ENCODE results near the gene TMEM176B. TPM values are rescaled to one million over a fixed set of nuclear protein-coding genes. Genes with fewer than 3 reads are reported as not detected.

Gene TMEM176B
- total RNA-seq, 1 experiment from 2014 or later: not detected

- Histone ChIP-seq H3F3A (ENCODE audit: low read length, unreplicated experiment) (no peaks in the 10 kb centered on the region), H2AFZ (ENCODE audit: low read length) (no peak overlapping the region), H3K27ac (ENCODE audit: low read length) (no peak overlapping the region), H3K4me2 (ENCODE audit: low read length) (no peak overlapping the region), H3K9me2 (replicated peaks; ENCODE audit: low read length) (no peaks in the 10 kb centered on the region), H3K9me3 (ENCODE audit: low read length) (no peaks in the 10 kb centered on the region), H3K4me3 (ENCODE audit: low read length) (no peak overlapping the region), H3K9ac (ENCODE audit: low read length) (no peak overlapping the region), H3K27me3 (ENCODE audit: low read length) (peaks cover 4% of the 10 kb centered on the region; the same call in 1 of the 2 replicates), H3K79me2 (ENCODE audit: low read length) (no peaks in the 10 kb centered on the region), H3K36me3 (ENCODE audit: low read depth, low read length) (no peaks in the 10 kb centered on the region), H4K20me1 (ENCODE audit: low read length) (no peaks in the 10 kb centered on the region), H3K4me1 (ENCODE audit: insufficient read depth, low read length) (no peaks in the 10 kb centered on the region)
- ATAC-seq (no peak), DNase-seq (no peak)
- ChIA-PET POLR2A (ENCODE audit: unreplicated experiment) (no interaction called here), CTCF (interaction anchor here (1.1 kb wide), 1 partner anchor 307 kb away, joined by 4 read pairs; no protein-coding TSS in a partner anchor)
- intact Hi-C loops (cut with micrococcal nuclease): loop anchor here (2.0 kb wide), 1 partner anchor 307 kb away; no protein-coding TSS in a partner anchor
- BruUV-seq (replicated peaks): no TSS peak
- no peak for TF ChIP-seq CTCF (conservative IDR thresholded peaks at IDR 0.05; ENCODE audit: low read depth, low read length)
- TF ChIP-seq EZH2 (IDR thresholded peaks at IDR 0.05; ENCODE audit: low read length, unreplicated experiment): no peak
- no peak for TF ChIP-seq EZH2phosphoT487 (IDR thresholded peaks at IDR 0.05; ENCODE audit: borderline replicate concordance, low read length)
Measured at GRCh38 chr7:150756166-150756565, 44.0 kb downstream of the TMEM176B start.

- H4K20me1 ChIP-seq (ENCODE audit: low read length): no peaks in the 10 kb centered on the region
- no TSS peak for BruUV-seq (replicated peaks)
- no peak overlapping the region for H3K9ac ChIP-seq (ENCODE audit: low read length)
- no peak overlapping the region for H3K4me2 ChIP-seq (ENCODE audit: low read length)
- no peaks in the 10 kb centered on the region for H3K9me3 ChIP-seq (ENCODE audit: low read length)
- no peaks in the 10 kb centered on the region for H3K9me2 ChIP-seq (replicated peaks; ENCODE audit: low read length)
- no peaks in the 10 kb centered on the region for H3K79me2 ChIP-seq (ENCODE audit: low read length)
- DNase-seq: no peak
- CTCF ChIA-PET: interaction anchor here (0.6 to 1.1 kb wide), 2 partner anchors 295 to 307 kb away, joined by 3 to 4 read pairs; no protein-coding TSS in a partner anchor
- no peak overlapping the region for H2AFZ ChIP-seq (ENCODE audit: low read length)
- peaks cover 9% of the 10 kb centered on the region for H3K27me3 ChIP-seq (ENCODE audit: low read length)
- H3K4me1 ChIP-seq (ENCODE audit: insufficient read depth, low read length): no peaks in the 10 kb centered on the region
- no peak for ATAC-seq
- TF ChIP-seq EZH2phosphoT487 (IDR thresholded peaks at IDR 0.05; ENCODE audit: borderline replicate concordance, low read length): no peak
- TF ChIP-seq EZH2 (IDR thresholded peaks at IDR 0.05; ENCODE audit: low read length, unreplicated experiment): no peak
- TF ChIP-seq CTCF (conservative IDR thresholded peaks at IDR 0.05; ENCODE audit: low read depth, low read length): no peak
- no peaks in the 10 kb centered on the region for H3F3A ChIP-seq (ENCODE audit: low read length, unreplicated experiment)
- no peak overlapping the region for H3K27ac ChIP-seq (ENCODE audit: low read length)
- intact Hi-C loops (cut with micrococcal nuclease): loop anchor here (2.0 kb wide), 1 partner anchor 307 kb away; no protein-coding TSS in a partner anchor
- H3K36me3 ChIP-seq (ENCODE audit: low read depth, low read length): no peaks in the 10 kb centered on the region
- H3K4me3 ChIP-seq (ENCODE audit: low read length): no peak overlapping the region
- POLR2A ChIA-PET (ENCODE audit: unreplicated experiment): no interaction called here
Measured at GRCh38 chr7:150755473-150756099, 44.6 kb downstream of the TMEM176B start.

GRCh38 chr7:150754951-150755350 is 45.2 kb downstream of the TMEM176B start:
- H3K9me2 ChIP-seq (replicated peaks; ENCODE audit: low read length): no peaks in the 10 kb centered on the region
- CTCF ChIA-PET: interaction anchor here (0.6 to 1.1 kb wide), 2 partner anchors 294 to 306 kb away, joined by 3 to 4 read pairs; no protein-coding TSS in a partner anchor
- no peaks in the 10 kb centered on the region for H4K20me1 ChIP-seq (ENCODE audit: low read length)
- no peak overlapping the region for H3K9ac ChIP-seq (ENCODE audit: low read length)
- H3F3A ChIP-seq (ENCODE audit: low read length, unreplicated experiment): no peaks in the 10 kb centered on the region
- H2AFZ ChIP-seq (ENCODE audit: low read length): no peak overlapping the region
- intact Hi-C loops (cut with micrococcal nuclease): no loop called here
- no peak overlapping the region for H3K27ac ChIP-seq (ENCODE audit: low read length)
- TF ChIP-seq CTCF (conservative IDR thresholded peaks at IDR 0.05; ENCODE audit: low read depth, low read length) (no peak), EZH2phosphoT487 (IDR thresholded peaks at IDR 0.05; ENCODE audit: borderline replicate concordance, low read length) (no peak), EZH2 (IDR thresholded peaks at IDR 0.05; ENCODE audit: low read length, unreplicated experiment) (no peak)
- ATAC-seq: no peak
- DNase-seq: no peak
- no peak overlapping the region for H3K4me2 ChIP-seq (ENCODE audit: low read length)
- no peaks in the 10 kb centered on the region for H3K9me3 ChIP-seq (ENCODE audit: low read length)
- POLR2A ChIA-PET (ENCODE audit: unreplicated experiment): no interaction called here
- H3K27me3 ChIP-seq (ENCODE audit: low read length): peaks cover 13% of the 10 kb centered on the region
- no TSS peak for BruUV-seq (replicated peaks)
- no peaks in the 10 kb centered on the region for H3K36me3 ChIP-seq (ENCODE audit: low read depth, low read length)
- no peak overlapping the region for H3K4me3 ChIP-seq (ENCODE audit: low read length)
- H3K79me2 ChIP-seq (ENCODE audit: low read length): no peaks in the 10 kb centered on the region
- H3K4me1 ChIP-seq (ENCODE audit: insufficient read depth, low read length): no peaks in the 10 kb centered on the region
